ENCODE data around the gene HIBCH. TPM values are rescaled to one million over a fixed set of nuclear protein-coding genes. Genes with fewer than 3 reads are reported as not detected.

Gene HIBCH
- total and polyA plus RNA-seq, 9 of the 15 experiments (the other 6 are each of a cell fraction or from before 2014, with no cell fraction given) = 17.0 to 65.4 (median 28.3) TPM

DNA sequence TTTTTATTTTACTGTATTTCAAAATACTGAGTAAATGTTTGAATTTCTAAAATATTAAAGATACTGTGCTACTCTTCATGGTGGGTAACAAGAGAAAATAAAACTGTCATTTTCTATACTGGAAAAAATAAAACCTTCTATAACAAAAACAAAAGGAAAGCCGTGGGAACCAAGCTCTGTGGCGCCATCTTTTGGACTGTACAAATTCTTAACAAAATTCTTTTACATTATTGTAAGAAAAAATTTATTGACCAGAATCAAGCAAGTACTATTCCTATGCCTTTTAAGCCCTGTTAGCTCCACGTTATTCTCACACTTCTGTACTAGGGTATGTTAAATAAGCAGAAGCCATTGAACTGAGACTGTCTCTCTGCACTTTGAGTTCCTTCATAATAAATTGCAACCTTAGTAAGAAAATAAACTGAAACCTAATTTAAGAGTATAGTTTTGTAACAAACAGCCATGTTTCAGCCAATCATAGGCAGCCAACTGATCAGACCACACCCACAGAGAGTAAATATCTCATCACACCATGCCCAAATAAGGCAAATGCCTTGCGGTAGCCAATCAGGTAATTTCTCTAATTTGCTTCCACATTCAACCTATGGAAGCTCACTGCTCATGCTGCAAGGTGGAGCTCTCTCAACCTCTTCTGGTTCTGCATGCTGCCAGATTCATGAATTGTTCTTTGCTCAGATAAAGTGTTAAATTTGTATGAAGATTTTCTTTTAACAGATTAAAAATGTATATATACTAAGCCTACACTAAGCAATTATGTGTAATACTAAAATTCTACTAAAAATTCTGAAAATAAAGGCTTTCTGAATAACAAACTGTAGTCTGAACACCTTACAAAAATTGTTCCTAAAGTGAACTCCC lies 42.2 kb downstream of the HIBCH start (continued):
- TF ChIP-seq, protein P1, sequence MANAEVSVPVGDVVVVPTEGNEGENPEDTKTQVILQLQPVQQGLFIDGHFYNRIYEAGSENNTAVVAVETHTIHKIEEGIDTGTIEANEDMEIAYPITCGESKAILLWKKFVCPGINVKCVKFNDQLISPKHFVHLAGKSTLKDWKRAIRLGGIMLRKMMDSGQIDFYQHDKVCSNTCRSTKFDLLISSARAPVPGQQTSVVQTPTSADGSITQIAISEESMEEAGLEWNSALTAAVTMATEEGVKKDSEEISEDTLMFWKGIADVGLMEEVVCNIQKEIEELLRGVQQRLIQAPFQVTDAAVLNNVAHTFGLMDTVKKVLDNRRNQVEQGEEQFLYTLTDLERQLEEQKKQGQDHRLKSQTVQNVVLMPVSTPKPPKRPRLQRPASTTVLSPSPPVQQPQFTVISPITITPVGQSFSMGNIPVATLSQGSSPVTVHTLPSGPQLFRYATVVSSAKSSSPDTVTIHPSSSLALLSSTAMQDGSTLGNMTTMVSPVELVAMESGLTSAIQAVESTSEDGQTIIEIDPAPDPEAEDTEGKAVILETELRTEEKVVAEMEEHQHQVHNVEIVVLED (CRISPR knock-in tag; IDR thresholded peaks at IDR 0.05) = no peak
- TF ChIP-seq PTTG1 (tag; IDR thresholded peaks at IDR 0.05; ENCODE audit: low read depth) (no peak), ZNF561 (CRISPR knock-in tag; conservative IDR thresholded peaks at IDR 0.05) (no peak), NFE2L1 (tag; IDR thresholded peaks at IDR 0.05; ENCODE audit: borderline replicate concordance, low read depth) (no peak), SPI1 (IDR thresholded peaks at IDR 0.05; ENCODE audit: borderline replicate concordance, low read depth, low read length) (no peak), SMARCE1 (IDR thresholded peaks at IDR 0.05) (no peak), ZNF431 (CRISPR knock-in tag; IDR thresholded peaks at IDR 0.05) (no peak), ZNF217 (CRISPR knock-in tag; IDR thresholded peaks at IDR 0.05) (no peak), MEF2A (IDR thresholded peaks at IDR 0.05; ENCODE audit: control insufficient read depth, low read depth, low read length) (no peak), SP2 (IDR thresholded peaks at IDR 0.05; ENCODE audit: extremely low read depth, low read depth, low read length, poor library complexity, severe bottlenecking) (no peak), BRCA1 (IDR thresholded peaks at IDR 0.05) (no peak), BRCA1 (CRISPR knock-in tag; IDR thresholded peaks at IDR 0.05) (no peak), SETDB1 (IDR thresholded peaks at IDR 0.05; ENCODE audit: low read length) (no peak), RBM25 (IDR thresholded peaks at IDR 0.05; ENCODE audit: low read depth, low read length, severe bottlenecking) (peak; percentile 25), BRD9 (IDR thresholded peaks at IDR 0.05; ENCODE audit: low read depth, partially characterized antibody) (peak; percentile 78)
- TF ChIP-seq, protein P2, sequence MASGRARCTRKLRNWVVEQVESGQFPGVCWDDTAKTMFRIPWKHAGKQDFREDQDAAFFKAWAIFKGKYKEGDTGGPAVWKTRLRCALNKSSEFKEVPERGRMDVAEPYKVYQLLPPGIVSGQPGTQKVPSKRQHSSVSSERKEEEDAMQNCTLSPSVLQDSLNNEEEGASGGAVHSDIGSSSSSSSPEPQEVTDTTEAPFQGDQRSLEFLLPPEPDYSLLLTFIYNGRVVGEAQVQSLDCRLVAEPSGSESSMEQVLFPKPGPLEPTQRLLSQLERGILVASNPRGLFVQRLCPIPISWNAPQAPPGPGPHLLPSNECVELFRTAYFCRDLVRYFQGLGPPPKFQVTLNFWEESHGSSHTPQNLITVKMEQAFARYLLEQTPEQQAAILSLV (tag; IDR thresholded peaks at IDR 0.05) = no peak
- TF ChIP-seq, protein P3, sequence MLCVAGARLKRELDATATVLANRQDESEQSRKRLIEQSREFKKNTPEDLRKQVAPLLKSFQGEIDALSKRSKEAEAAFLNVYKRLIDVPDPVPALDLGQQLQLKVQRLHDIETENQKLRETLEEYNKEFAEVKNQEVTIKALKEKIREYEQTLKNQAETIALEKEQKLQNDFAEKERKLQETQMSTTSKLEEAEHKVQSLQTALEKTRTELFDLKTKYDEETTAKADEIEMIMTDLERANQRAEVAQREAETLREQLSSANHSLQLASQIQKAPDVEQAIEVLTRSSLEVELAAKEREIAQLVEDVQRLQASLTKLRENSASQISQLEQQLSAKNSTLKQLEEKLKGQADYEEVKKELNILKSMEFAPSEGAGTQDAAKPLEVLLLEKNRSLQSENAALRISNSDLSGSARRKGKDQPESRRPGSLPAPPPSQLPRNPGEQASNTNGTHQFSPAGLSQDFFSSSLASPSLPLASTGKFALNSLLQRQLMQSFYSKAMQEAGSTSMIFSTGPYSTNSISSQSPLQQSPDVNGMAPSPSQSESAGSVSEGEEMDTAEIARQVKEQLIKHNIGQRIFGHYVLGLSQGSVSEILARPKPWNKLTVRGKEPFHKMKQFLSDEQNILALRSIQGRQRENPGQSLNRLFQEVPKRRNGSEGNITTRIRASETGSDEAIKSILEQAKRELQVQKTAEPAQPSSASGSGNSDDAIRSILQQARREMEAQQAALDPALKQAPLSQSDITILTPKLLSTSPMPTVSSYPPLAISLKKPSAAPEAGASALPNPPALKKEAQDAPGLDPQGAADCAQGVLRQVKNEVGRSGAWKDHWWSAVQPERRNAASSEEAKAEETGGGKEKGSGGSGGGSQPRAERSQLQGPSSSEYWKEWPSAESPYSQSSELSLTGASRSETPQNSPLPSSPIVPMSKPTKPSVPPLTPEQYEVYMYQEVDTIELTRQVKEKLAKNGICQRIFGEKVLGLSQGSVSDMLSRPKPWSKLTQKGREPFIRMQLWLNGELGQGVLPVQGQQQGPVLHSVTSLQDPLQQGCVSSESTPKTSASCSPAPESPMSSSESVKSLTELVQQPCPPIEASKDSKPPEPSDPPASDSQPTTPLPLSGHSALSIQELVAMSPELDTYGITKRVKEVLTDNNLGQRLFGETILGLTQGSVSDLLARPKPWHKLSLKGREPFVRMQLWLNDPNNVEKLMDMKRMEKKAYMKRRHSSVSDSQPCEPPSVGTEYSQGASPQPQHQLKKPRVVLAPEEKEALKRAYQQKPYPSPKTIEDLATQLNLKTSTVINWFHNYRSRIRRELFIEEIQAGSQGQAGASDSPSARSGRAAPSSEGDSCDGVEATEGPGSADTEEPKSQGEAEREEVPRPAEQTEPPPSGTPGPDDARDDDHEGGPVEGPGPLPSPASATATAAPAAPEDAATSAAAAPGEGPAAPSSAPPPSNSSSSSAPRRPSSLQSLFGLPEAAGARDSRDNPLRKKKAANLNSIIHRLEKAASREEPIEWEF (CRISPR knock-in tag; IDR thresholded peaks at IDR 0.05) = no peak
- TF ChIP-seq, protein P4, sequence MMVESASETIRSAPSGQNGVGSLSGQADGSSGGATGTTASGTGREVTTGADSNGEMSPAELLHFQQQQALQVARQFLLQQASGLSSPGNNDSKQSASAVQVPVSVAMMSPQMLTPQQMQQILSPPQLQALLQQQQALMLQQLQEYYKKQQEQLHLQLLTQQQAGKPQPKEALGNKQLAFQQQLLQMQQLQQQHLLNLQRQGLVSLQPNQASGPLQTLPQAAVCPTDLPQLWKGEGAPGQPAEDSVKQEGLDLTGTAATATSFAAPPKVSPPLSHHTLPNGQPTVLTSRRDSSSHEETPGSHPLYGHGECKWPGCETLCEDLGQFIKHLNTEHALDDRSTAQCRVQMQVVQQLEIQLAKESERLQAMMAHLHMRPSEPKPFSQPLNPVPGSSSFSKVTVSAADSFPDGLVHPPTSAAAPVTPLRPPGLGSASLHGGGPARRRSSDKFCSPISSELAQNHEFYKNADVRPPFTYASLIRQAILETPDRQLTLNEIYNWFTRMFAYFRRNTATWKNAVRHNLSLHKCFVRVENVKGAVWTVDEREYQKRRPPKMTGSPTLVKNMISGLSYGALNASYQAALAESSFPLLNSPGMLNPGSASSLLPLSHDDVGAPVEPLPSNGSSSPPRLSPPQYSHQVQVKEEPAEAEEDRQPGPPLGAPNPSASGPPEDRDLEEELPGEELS (CRISPR knock-in tag; IDR thresholded peaks at IDR 0.05; ENCODE audit: borderline replicate concordance) = no peak

Data from K562 (cell line).